ENCODE data around the gene PROC.

GRCh38 chr2:127400533-127400896, 17.7 kb upstream of the PROC start:
- TF ChIP-seq EZH2phosphoT487 (IDR thresholded peaks at IDR 0.05; ENCODE audit: borderline replicate concordance, low read length) (no peak), CTCF (conservative IDR thresholded peaks at IDR 0.05; ENCODE audit: low read depth, low read length) (no peak)

Data from PC-3 (cell line).